PC-9 (cell line): Measurements from ENCODE around the gene CTNND2. TPM values are rescaled to one million over a fixed set of nuclear protein-coding genes. Genes with fewer than 3 reads are reported as not detected.
A peak's percentile ranks its signal among the peaks of the same experiment; 100 is the strongest.

Source experiments
- Bru-seq: library from RNA; stranded (reverse); fragments of 400-500 nt; gene quantifications from one replicate; lab custom pipeline; 2021; lab: Mats Ljungman, UMichigan
- BruChase-seq, 2 experiments: library from RNA; stranded (reverse); fragments of 400-500 nt; gene quantifications; one replicate each; lab custom pipeline; 2021; lab: Mats Ljungman, UMichigan
- BruUV-seq: library from RNA; stranded (reverse); fragments of 400-500 nt; replicated peaks from 2 replicates; lab custom pipeline; 2021; lab: Mats Ljungman, UMichigan
- CTCF ChIA-PET: fragments of 300-600 bp; sonication (Branson Sonifier 250); formaldehyde crosslinking; loops from one replicate; lab custom pipeline; 2022; ENCODE audit warnings: antibody characterized with exemption; lab: Charles Lee
- POLR2A ChIA-PET: fragments of 300-600 bp; sonication (Branson Sonifier 250); formaldehyde crosslinking; loops from one replicate; lab custom pipeline; 2022; ENCODE audit warnings: antibody characterized with exemption; ENCODE audit not compliant: unreplicated experiment; lab: Charles Lee
- DNase-seq, 2 experiments: peaks; one replicate each; pipeline versions ENCODE4 v3.0.0 to v3.0.0-alpha.2; 2015 to 2022; ENCODE audit warnings: mixed read lengths in 1 of 2
- H2AFZ ChIP-seq: fragments of 200-600 bp; sonication (generic); 2 replicates; pipeline ENCODE4 v1.8.1; 2017; ENCODE audit warnings: antibody characterized with exemption
- H3F3A ChIP-seq: fragments of 200-600 bp; sonication (generic); 2 replicates; pipeline ENCODE4 v1.8.1; 2017; ENCODE audit warnings: antibody characterized with exemption, mild to moderate bottlenecking, low read depth; ENCODE audit not compliant: insufficient read depth
- H3K27ac ChIP-seq: fragments of 200-600 bp; sonication (generic); 2 replicates; pipeline ENCODE4 v1.6.1; 2016; ENCODE audit warnings: mixed run types
- H3K27me3 ChIP-seq: fragments of 200-600 bp; sonication (generic); 2 replicates; pipeline ENCODE4 v1.6.1; 2016; ENCODE audit warnings: low read depth, mixed run types; ENCODE audit not compliant: insufficient read depth
- H3K36me3 ChIP-seq: fragments of 200-600 bp; sonication (generic); 2 replicates; pipeline ENCODE4 v1.6.1; 2016; ENCODE audit warnings: low read depth, mixed run types
- H3K4me1 ChIP-seq: fragments of 200-600 bp; sonication (generic); replicated peaks from 2 replicates; pipeline ENCODE4 v1.6.1; 2016; ENCODE audit warnings: mixed run types; ENCODE audit not compliant: insufficient read depth
- H3K4me2 ChIP-seq: fragments of 200-600 bp; sonication (generic); 2 replicates; pipeline ENCODE4 v1.6.1; 2017; ENCODE audit warnings: mixed run types
- H3K4me3 ChIP-seq: fragments of 200-600 bp; sonication (generic); 2 replicates; pipeline ENCODE4 v1.6.1; 2016; ENCODE audit warnings: mixed run types
- H3K79me2 ChIP-seq: fragments of 200-600 bp; sonication (generic); 2 replicates; pipeline ENCODE4 v1.6.1; 2017; ENCODE audit warnings: low read depth, mixed run types
- H3K9me2 ChIP-seq: fragments of 200-600 bp; sonication (generic); 2 replicates; pipeline ENCODE4 v1.8.1; 2017; ENCODE audit warnings: mild to moderate bottlenecking; ENCODE audit not compliant: insufficient read depth
- H3K9me3 ChIP-seq: fragments of 200-600 bp; sonication (generic); 2 replicates; pipeline ENCODE4 v1.8.1; 2016; ENCODE audit warnings: low read depth; ENCODE audit not compliant: insufficient read depth
- H4K20me1 ChIP-seq: fragments of 200-600 bp; sonication (generic); 2 replicates; pipeline ENCODE4 v1.8.1; 2017; ENCODE audit not compliant: insufficient read depth
- CTCF ChIP-seq: fragments of 200-600 bp; sonication (generic); conservative IDR thresholded peaks from 2 replicates; pipeline ENCODE4 v1.6.1; 2017; ENCODE audit warnings: mixed run types, antibody characterized with exemption, mild to moderate bottlenecking, moderate library complexity
- EZH2 ChIP-seq: fragments of 200-600 bp; sonication (generic); IDR thresholded peaks from 2 replicates; pipeline ENCODE4 v1.8.0; 2017; ENCODE audit warnings: antibody characterized with exemption, low read depth
- intact Hi-C: fragments of 100-400 bp; cut with micrococcal nuclease; formaldehyde crosslinking; loops from one replicate; pipeline ENCODE4 v1.10.0; 2022; ENCODE audit not compliant: unreplicated experiment
- long read RNA-seq: library from polyadenylated mRNA; stranded (forward); transcript quantifications from one replicate; pipeline ENCODE4 v2.0.0, GENCODE V29; 2022
- total RNA-seq: library from RNA; stranded (reverse); gene quantifications from 2 replicates; pipeline ENCODE4 v1.2.3, GENCODE V29; 2021

Gene CTNND2
- total RNA-seq = not detected in 2 replicates
- Bru-seq, nascent RNA = percentile 0 among the genes with signal in this experiment
- percentile 1 among the genes with signal in this experiment for BruChase-seq, experiment 1, labeled RNA remaining after a 2-hour chase
- percentile 0 among the genes with signal in this experiment for BruChase-seq, experiment 2, labeled RNA remaining after a 6-hour chase
- long read RNA-seq = 0 reads

- no peak for TF ChIP-seq CTCF
- no peak for TF ChIP-seq EZH2
- Histone ChIP-seq H4K20me1 (no peaks in the 10 kb centered on the region), H2AFZ (no peak within 1 kb of the TSS), H3K36me3 (no peaks in the 10 kb centered on the region), H3K4me3 (no peak within 1 kb of the TSS), H3K4me1 (no peaks in the 10 kb centered on the region), H3K9me2 (no peaks in the 10 kb centered on the region), H3K27me3 (no peaks in the 10 kb centered on the region), H3K79me2 (no peaks in the 10 kb centered on the region), H3K4me2 (0 out of 2 replicates have a peak within 1 kb of the TSS, but pooled peaks have one; percentile 11), H3K27ac (no peak within 1 kb of the TSS), H3K9me3 (no peaks in the 10 kb centered on the region; the same call in 1 of the 2 replicates), H3F3A (no peaks in the 10 kb centered on the region)
- no peak for DNase-seq
- no TSS peak for BruUV-seq
- POLR2A ChIA-PET = no interaction called here
- intact Hi-C loops = no loop called here
- CTCF ChIA-PET = no interaction called here
These were observed at the start of gene CTNND2 for GRCh38 chr5:11904265-11904906. TSS of gene CTNND2 (minus strand) at chr5:11904446. CDS start at chr5:11903853, 593 bp downstream.

- H3K9me2 ChIP-seq = no peaks in the 10 kb centered on the region
- H2AFZ ChIP-seq = no peak overlapping the region
- H3K79me2 ChIP-seq = no peaks in the 10 kb centered on the region
- intact Hi-C loops = no loop called here
- CTCF ChIA-PET = no interaction called here
- no peak overlapping the region for H3K27ac ChIP-seq
- no peaks in the 10 kb centered on the region for H3K27me3 ChIP-seq
- H3K4me3 ChIP-seq = no peak overlapping the region
- H3K9me3 ChIP-seq = no peaks in the 10 kb centered on the region
- H4K20me1 ChIP-seq = no peaks in the 10 kb centered on the region
- H3K4me1 ChIP-seq = no peaks in the 10 kb centered on the region
- H3K4me2 ChIP-seq = no peak overlapping the region
- no TSS peak for BruUV-seq
- DNase-seq = no peak
- TF ChIP-seq EZH2 (no peak), CTCF (no peak)
- H3F3A ChIP-seq = no peaks in the 10 kb centered on the region
- H3K36me3 ChIP-seq = no peaks in the 10 kb centered on the region
- POLR2A ChIA-PET = no interaction called here
These were observed 42.1 kb upstream of the CTNND2 start for GRCh38 chr5:11946317-11946716.

GRCh38 chr5:11941566-11941965, 37.3 kb upstream of the CTNND2 start:
- Histone ChIP-seq H3K36me3 (no peaks in the 10 kb centered on the region), H3F3A (no peaks in the 10 kb centered on the region), H3K4me1 (no peaks in the 10 kb centered on the region), H4K20me1 (no peaks in the 10 kb centered on the region), H3K4me2 (no peak overlapping the region), H3K27ac (no peak overlapping the region), H3K4me3 (no peak overlapping the region), H3K9me2 (no peaks in the 10 kb centered on the region), H2AFZ (no peak overlapping the region), H3K79me2 (no peaks in the 10 kb centered on the region), H3K9me3 (no peaks in the 10 kb centered on the region), H3K27me3 (no peaks in the 10 kb centered on the region)
- intact Hi-C loops = no loop called here
- POLR2A ChIA-PET = interaction anchor here (1.2 kb wide), 1 partner anchor 237 kb away, joined by 3 read pairs; no protein-coding TSS in a partner anchor
- CTCF ChIA-PET = no interaction called here
- no TSS peak for BruUV-seq
- DNase-seq = no peak
- no peak for TF ChIP-seq CTCF
- no peak for TF ChIP-seq EZH2
